ENCODE results near the gene UROD.

DNA sequence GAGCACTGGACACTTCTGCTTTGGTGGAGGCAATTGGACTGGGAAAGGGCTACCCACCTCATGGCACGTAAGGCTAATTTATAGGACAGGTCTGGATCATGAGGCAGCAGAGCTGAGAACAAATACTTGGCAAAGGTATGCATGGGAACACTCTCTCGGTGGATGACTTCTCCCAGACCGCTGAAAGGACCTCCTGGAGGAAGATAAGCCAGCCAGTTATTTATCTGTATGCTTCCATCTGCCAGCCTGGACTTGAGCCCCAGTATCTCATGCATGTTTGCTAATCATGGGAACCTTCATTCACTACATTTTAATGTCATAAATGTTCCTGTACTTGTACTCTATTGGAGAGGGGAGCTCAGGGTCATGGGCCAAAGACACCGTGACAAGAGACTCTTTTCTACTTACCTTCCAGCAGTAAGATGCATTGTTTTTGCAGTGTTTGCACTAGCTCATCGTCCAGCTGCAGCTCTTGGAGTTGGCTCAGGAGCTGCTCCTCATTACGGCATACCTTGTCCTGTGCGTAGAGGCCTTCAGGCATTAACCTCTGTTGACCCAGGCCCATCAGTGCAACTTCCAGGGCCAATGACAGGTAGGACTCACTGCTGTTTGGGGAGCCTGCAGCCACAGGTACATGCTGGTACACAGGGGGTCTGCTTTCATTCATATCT, 23.7 kb downstream of the UROD start:
- TF ChIP-seq, protein P1, sequence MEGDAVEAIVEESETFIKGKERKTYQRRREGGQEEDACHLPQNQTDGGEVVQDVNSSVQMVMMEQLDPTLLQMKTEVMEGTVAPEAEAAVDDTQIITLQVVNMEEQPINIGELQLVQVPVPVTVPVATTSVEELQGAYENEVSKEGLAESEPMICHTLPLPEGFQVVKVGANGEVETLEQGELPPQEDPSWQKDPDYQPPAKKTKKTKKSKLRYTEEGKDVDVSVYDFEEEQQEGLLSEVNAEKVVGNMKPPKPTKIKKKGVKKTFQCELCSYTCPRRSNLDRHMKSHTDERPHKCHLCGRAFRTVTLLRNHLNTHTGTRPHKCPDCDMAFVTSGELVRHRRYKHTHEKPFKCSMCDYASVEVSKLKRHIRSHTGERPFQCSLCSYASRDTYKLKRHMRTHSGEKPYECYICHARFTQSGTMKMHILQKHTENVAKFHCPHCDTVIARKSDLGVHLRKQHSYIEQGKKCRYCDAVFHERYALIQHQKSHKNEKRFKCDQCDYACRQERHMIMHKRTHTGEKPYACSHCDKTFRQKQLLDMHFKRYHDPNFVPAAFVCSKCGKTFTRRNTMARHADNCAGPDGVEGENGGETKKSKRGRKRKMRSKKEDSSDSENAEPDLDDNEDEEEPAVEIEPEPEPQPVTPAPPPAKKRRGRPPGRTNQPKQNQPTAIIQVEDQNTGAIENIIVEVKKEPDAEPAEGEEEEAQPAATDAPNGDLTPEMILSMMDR (IDR thresholded peaks at IDR 0.05), result no peak
- no peak for TF ChIP-seq POLR2A (IDR thresholded peaks at IDR 0.05)
